Type B pancreatic cell (in vitro differentiated cells): ENCODE data around the gene RPLP2. TPM values are rescaled to one million over a fixed set of nuclear protein-coding genes. Genes with fewer than 3 reads are reported as not detected.

ENCODE experiments used
- DNase-seq: peaks from one replicate; pipeline ENCODE4 v3.0.0; 2021; ENCODE audit warnings: mixed read lengths; ENCODE audit not compliant: unreplicated experiment; ENCODE audit errors: extremely low spot score
- H3K27ac Mint-ChIP-seq: 2 replicates; pipeline ENCODE4 v1.8.0; 2021; ENCODE audit warnings: mild to moderate bottlenecking, mixed read lengths
- H3K27me3 Mint-ChIP-seq: 2 replicates; pipeline ENCODE4 v1.8.0; 2021; ENCODE audit warnings: mixed read lengths
- H3K36me3 Mint-ChIP-seq: 2 replicates; pipeline ENCODE4 v1.8.0; 2021; ENCODE audit warnings: mixed read lengths
- H3K4me1 Mint-ChIP-seq: one replicate; pipeline ENCODE4 v1.8.0; 2021; ENCODE audit warnings: mixed read lengths; ENCODE audit not compliant: unreplicated experiment
- H3K4me3 Mint-ChIP-seq: 2 replicates; pipeline ENCODE4 v1.8.0; 2021; ENCODE audit warnings: mild to moderate bottlenecking, mixed read lengths
- H3K9me3 Mint-ChIP-seq: 2 replicates; pipeline ENCODE4 v1.8.0; 2021; ENCODE audit warnings: mixed read lengths
- CTCF ChIP-seq: fragments of 200-600 bp; sonication (generic); conservative IDR thresholded peaks from 2 replicates; pipeline ENCODE4 v1.5.0; 2021; ENCODE audit warnings: antibody characterized with exemption, mild to moderate bottlenecking
- total RNA-seq: library from RNA; stranded (reverse); gene quantifications from 2 replicates; pipeline ENCODE4 v1.2.1, GENCODE V29; 2021; ENCODE audit warnings: low replicate concordance

RPLP2 gene
- total RNA-seq, 1 donor from 2014 or later: 1,985 TPM

- H3K9me3 Mint-ChIP-seq: no peaks in the 10 kb centered on the region
- H3K4me3 Mint-ChIP-seq: peak overlapping the region; percentile 66
- peak; percentile 90 for DNase-seq
- no peaks in the 10 kb centered on the region for H3K27me3 Mint-ChIP-seq
- no peaks in the 10 kb centered on the region for H3K4me1 Mint-ChIP-seq
- no peak overlapping the region for H3K27ac Mint-ChIP-seq
- no peaks in the 10 kb centered on the region for H3K36me3 Mint-ChIP-seq
- TF ChIP-seq CTCF: peak; percentile 41
Measured at GRCh38 chr11:819129-819931, 9.6 kb downstream of the RPLP2 start.

- no peaks in the 10 kb centered on the region for H3K27me3 Mint-ChIP-seq
- no peaks in the 10 kb centered on the region for H3K9me3 Mint-ChIP-seq
- peak overlapping the region; percentile 87 for H3K4me3 Mint-ChIP-seq
- no peak for TF ChIP-seq CTCF
- H3K4me1 Mint-ChIP-seq: no peaks in the 10 kb centered on the region
- DNase-seq: no peak
- H3K36me3 Mint-ChIP-seq: no peaks in the 10 kb centered on the region
- H3K27ac Mint-ChIP-seq: no peak overlapping the region
Measured at GRCh38 chr11:819943-820649, 10.3 kb downstream of the RPLP2 start.

GRCh38 chr11:820655-821511, 11.1 kb downstream of the RPLP2 start:
- no peaks in the 10 kb centered on the region for H3K4me1 Mint-ChIP-seq
- TF ChIP-seq CTCF: no peak
- H3K27ac Mint-ChIP-seq: no peak overlapping the region
- no peak for DNase-seq
- no peaks in the 10 kb centered on the region for H3K36me3 Mint-ChIP-seq
- peak overlapping the region; percentile 87 for H3K4me3 Mint-ChIP-seq
- no peaks in the 10 kb centered on the region for H3K9me3 Mint-ChIP-seq
- H3K27me3 Mint-ChIP-seq: no peaks in the 10 kb centered on the region

- TF ChIP-seq CTCF: no peak
- Mint-ChIP-seq H3K4me3 (peak overlapping the region; percentile 63), H3K27ac (no peak overlapping the region), H3K27me3 (peaks cover 5% of the 10 kb centered on the region), H3K36me3 (no peaks in the 10 kb centered on the region), H3K4me1 (no peaks in the 10 kb centered on the region), H3K9me3 (no peaks in the 10 kb centered on the region)
- DNase-seq: no peak
Measured at GRCh38 chr11:821512-822371, 12.0 kb downstream of the RPLP2 start.
